ENCODE data around the gene ITPRID1. TPM values are rescaled to one million over a fixed set of nuclear protein-coding genes. Genes with fewer than 3 reads are reported as not detected.

ITPRID1 gene
- total RNA-seq (2021) = 0.21 and 0.31 TPM in 2 replicates
- Bru-seq, nascent RNA = percentile 18 among the genes with signal in this experiment
- percentile 17 among the genes with signal in this experiment for BruChase-seq, experiment 1, labeled RNA remaining after a 2-hour chase
- percentile 10 among the genes with signal in this experiment for BruChase-seq, experiment 2, labeled RNA remaining after a 6-hour chase
- long read RNA-seq, partial matches to known transcripts = 0 of 1 reads
- long read RNA-seq, other reads (novel, unspliced or antisense) = 1 of 1 reads

- POLR2A ChIA-PET (ENCODE audit: low non-redundant PET) = no interaction called here
- Histone ChIP-seq H3K27me3 (replicated peaks; ENCODE audit: insufficient read depth, low read depth, low read length, poor library complexity) (no peaks in the 10 kb centered on the region), H3K27ac (ENCODE audit: low read depth, low read length, poor library complexity, severe bottlenecking) (no peak within 1 kb of the TSS), H3K4me1 (ENCODE audit: insufficient read depth, low read length, poor library complexity, severe bottlenecking) (peaks cover 6% of the 10 kb centered on the region), H3K9me3 (ENCODE audit: low read depth, low read length, poor library complexity, severe bottlenecking) (peaks cover 9% of the 10 kb centered on the region), H3K4me3 (ENCODE audit: low read depth, low read length, poor library complexity, severe bottlenecking) (no peak within 1 kb of the TSS), H3K36me3 (ENCODE audit: insufficient read depth, low read length, poor library complexity, severe bottlenecking) (no peaks in the 10 kb centered on the region)
- TF ChIP-seq EZH2 (IDR thresholded peaks at IDR 0.05; ENCODE audit: borderline replicate concordance, low read depth, low read length, poor library complexity, severe bottlenecking) (no peak), CTCF (conservative IDR thresholded peaks at IDR 0.05; ENCODE audit: low read depth, low read length) (no peak)
- DNase-seq (ENCODE audit: low spot score) = no peak
- BruUV-seq (replicated peaks) = no TSS peak
- CTCF ChIA-PET = no interaction called here
- intact Hi-C loops (cut with micrococcal nuclease; ENCODE audit: unreplicated experiment) = no loop called here
These were observed at the start of gene ITPRID1 for GRCh38 chr7:31513790-31514189. TSS of gene ITPRID1 (plus strand) at chr7:31514090. CDS start at chr7:31553025, 38,935 bp downstream.

- POLR2A ChIA-PET (ENCODE audit: low non-redundant PET) = no interaction called here
- no peak for TF ChIP-seq EZH2 (IDR thresholded peaks at IDR 0.05; ENCODE audit: borderline replicate concordance, low read depth, low read length, poor library complexity, severe bottlenecking)
- no peak for TF ChIP-seq CTCF (conservative IDR thresholded peaks at IDR 0.05; ENCODE audit: low read depth, low read length)
- intact Hi-C loops (cut with micrococcal nuclease; ENCODE audit: unreplicated experiment) = no loop called here
- Histone ChIP-seq H3K27ac (ENCODE audit: low read depth, low read length, poor library complexity, severe bottlenecking) (no peak overlapping the region), H3K36me3 (ENCODE audit: insufficient read depth, low read length, poor library complexity, severe bottlenecking) (no peaks in the 10 kb centered on the region), H3K4me3 (ENCODE audit: low read depth, low read length, poor library complexity, severe bottlenecking) (no peak overlapping the region), H3K9me3 (ENCODE audit: low read depth, low read length, poor library complexity, severe bottlenecking) (no peaks in the 10 kb centered on the region), H3K4me1 (ENCODE audit: insufficient read depth, low read length, poor library complexity, severe bottlenecking) (no peaks in the 10 kb centered on the region), H3K27me3 (replicated peaks; ENCODE audit: insufficient read depth, low read depth, low read length, poor library complexity) (no peaks in the 10 kb centered on the region)
- no peak for DNase-seq (ENCODE audit: low spot score)
- BruUV-seq (replicated peaks) = no TSS peak
- CTCF ChIA-PET = no interaction called here
These were observed 49.3 kb upstream of the ITPRID1 start for GRCh38 chr7:31464601-31465000.

GRCh38 chr7:31465285-31465684, 48.6 kb upstream of the ITPRID1 start:
- CTCF ChIA-PET = no interaction called here
- BruUV-seq (replicated peaks) = no TSS peak
- no peaks in the 10 kb centered on the region for H3K27me3 ChIP-seq (replicated peaks; ENCODE audit: insufficient read depth, low read depth, low read length, poor library complexity)
- DNase-seq (ENCODE audit: low spot score) = no peak
- H3K36me3 ChIP-seq (ENCODE audit: insufficient read depth, low read length, poor library complexity, severe bottlenecking) = no peaks in the 10 kb centered on the region
- H3K27ac ChIP-seq (ENCODE audit: low read depth, low read length, poor library complexity, severe bottlenecking) = no peak overlapping the region
- H3K4me3 ChIP-seq (ENCODE audit: low read depth, low read length, poor library complexity, severe bottlenecking) = no peak overlapping the region
- no peaks in the 10 kb centered on the region for H3K9me3 ChIP-seq (ENCODE audit: low read depth, low read length, poor library complexity, severe bottlenecking)
- no peak for TF ChIP-seq EZH2 (IDR thresholded peaks at IDR 0.05; ENCODE audit: borderline replicate concordance, low read depth, low read length, poor library complexity, severe bottlenecking)
- no peak for TF ChIP-seq CTCF (conservative IDR thresholded peaks at IDR 0.05; ENCODE audit: low read depth, low read length)
- POLR2A ChIA-PET (ENCODE audit: low non-redundant PET) = no interaction called here
- H3K4me1 ChIP-seq (ENCODE audit: insufficient read depth, low read length, poor library complexity, severe bottlenecking) = no peaks in the 10 kb centered on the region
- intact Hi-C loops (cut with micrococcal nuclease; ENCODE audit: unreplicated experiment) = no loop called here

Data from A673 (cell line).